ENCODE data around the gene SNAP25. TPM values are rescaled to one million over a fixed set of nuclear protein-coding genes. Genes with fewer than 3 reads are reported as not detected.

SNAP25 gene
- total and polyA plus RNA-seq, 10 of the 15 experiments (the other 5 are each of a cell fraction or from before 2014, with no cell fraction given): not detected

GRCh38 chr20:10344953-10345352 is 126.3 kb downstream of the SNAP25 start:
- Histone ChIP-seq H3K4me1 (ENCODE audit: control insufficient read depth, insufficient read depth, low read length) (no peaks in the 10 kb centered on the region), H3K9me3 (replicated peaks; ENCODE audit: control insufficient read depth, insufficient read depth, low read length) (no peaks in the 10 kb centered on the region; the same call in 2 of the 3 replicates), H4K20me1 (ENCODE audit: control insufficient read depth, insufficient read depth) (no peaks in the 10 kb centered on the region), H3K4me2 (ENCODE audit: control insufficient read depth, insufficient read depth) (no peak overlapping the region), H2AFZ (ENCODE audit: control insufficient read depth, low read depth, low read length) (no peak overlapping the region), H3K27me3 (replicated peaks in 1 of 2; ENCODE audit: control insufficient read depth in 2 of 2, insufficient read depth in 2 of 2, low read length in 1 of 2) (no peaks in the 10 kb centered on the region), H3K36me3 (ENCODE audit: control insufficient read depth in 2 of 2, insufficient read depth in 2 of 2, low read length in 1 of 2) (no peaks in the 10 kb centered on the region), H3K9ac (ENCODE audit: control insufficient read depth, insufficient read depth, low read length) (no peak overlapping the region), H3K27ac (ENCODE audit: control insufficient read depth, insufficient read depth) (no peak overlapping the region), H3K79me2 (ENCODE audit: control insufficient read depth, insufficient read depth, low read length) (no peaks in the 10 kb centered on the region), H3K4me3 (no peak overlapping the region)
- ChIA-PET RAD21 (ENCODE audit: unreplicated experiment) (no interaction called here), POLR2A (no interaction called here), CTCF (interaction anchor here (1.3 kb wide), 1 partner anchor 28 kb away, joined by 3 read pairs; no protein-coding TSS in a partner anchor), SMC1A (ENCODE audit: uncharacterized antibody, unreplicated experiment) (interaction anchor here (1.2 kb wide), 1 partner anchor 28 kb away, joined by 5 read pairs; no protein-coding TSS in a partner anchor)
- DNase-seq (ENCODE audit: low read depth, low spot score): no peak
- FAIRE-seq: no peak
- intact Hi-C loops (cut with micrococcal nuclease; ENCODE audit: unreplicated experiment) (no loop called here), in situ Hi-C loops (cut with MboI) (no loop called here)
- ATAC-seq: no peak
- no TSS peak for BruUV-seq (replicated peaks)
- 59% methylated on average over 6 of the region's 6 CpGs for WGBS (ENCODE audit: insufficient coverage, insufficient replicate concordance, low lambda C conversion rate, missing lambda C conversion rate)
- TF ChIP-seq CHD1 (IDR thresholded peaks at IDR 0.05; ENCODE audit: low read depth, low read length): no peak
- TF ChIP-seq TAF1 (IDR thresholded peaks at IDR 0.05; ENCODE audit: borderline replicate concordance, low read depth, low read length): no peak
- no peak for TF ChIP-seq SIN3A (IDR thresholded peaks at IDR 0.05; ENCODE audit: low read depth, low read length)
- no peak for TF ChIP-seq SMAD1 (IDR thresholded peaks at IDR 0.05; ENCODE audit: low read depth, partially characterized antibody)
- no peak for TF ChIP-seq SREBF2 (IDR thresholded peaks at IDR 0.05; ENCODE audit: low read length)
- TF ChIP-seq PAX8 (IDR thresholded peaks at IDR 0.05): no peak
- peak; percentile 94 for TF ChIP-seq ATF7 (IDR thresholded peaks at IDR 0.05; ENCODE audit: low read depth)
- TF ChIP-seq RELB (IDR thresholded peaks at IDR 0.05; ENCODE audit: low read depth): no peak
- no peak for TF ChIP-seq CHD2 (IDR thresholded peaks at IDR 0.05; ENCODE audit: borderline replicate concordance, low read depth, low read length)
- TF ChIP-seq ASH2L (IDR thresholded peaks at IDR 0.05; ENCODE audit: borderline replicate concordance, low read depth): no peak
- 0 out of 2 replicates have a peak, but pooled peaks have one; percentile 9 for TF ChIP-seq JUND (IDR thresholded peaks at IDR 0.05; ENCODE audit: low read depth, low read length)
- TF ChIP-seq CUX1 (IDR thresholded peaks at IDR 0.05; ENCODE audit: insufficient replicate concordance, low read depth, low read length): no peak
- TF ChIP-seq HSF1 (IDR thresholded peaks at IDR 0.05; ENCODE audit: low read depth, low read length): no peak
- no peak for TF ChIP-seq ZNF622 (IDR thresholded peaks at IDR 0.05)
